HG02759 (cell line): ENCODE results near the gene SIRT3.
A peak's percentile ranks its signal among the peaks of the same experiment; 100 is the strongest.

Experiments
- ATAC-seq: cut with Tn5 transposase; IDR thresholded peaks from one replicate; pipeline ENCODE4 v1.9.1; 2021; ENCODE audit warnings: mild to moderate bottlenecking, moderate library complexity; ENCODE audit not compliant: unreplicated experiment

SIRT3 gene

DNA sequence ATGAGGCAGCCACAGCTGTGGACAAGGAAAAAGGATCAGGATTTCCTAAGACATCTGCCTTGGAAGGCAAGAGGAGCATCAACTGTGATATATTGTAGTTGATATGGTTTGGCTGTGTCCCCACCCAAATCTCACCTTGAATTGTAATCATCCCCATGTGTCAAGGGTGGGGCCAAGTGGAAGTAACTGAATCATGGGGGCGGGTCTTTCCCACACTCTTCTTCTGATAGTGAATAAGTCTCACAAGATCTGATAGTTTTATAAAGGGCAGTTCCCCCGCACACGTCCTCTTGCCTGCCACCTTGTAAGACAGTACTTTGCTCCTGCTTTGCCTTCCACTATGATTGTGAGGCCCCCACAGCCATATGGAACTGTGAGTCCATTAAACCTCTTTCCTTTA is 18.4 kb downstream of the SIRT3 start:
- no peak for ATAC-seq

DNA sequence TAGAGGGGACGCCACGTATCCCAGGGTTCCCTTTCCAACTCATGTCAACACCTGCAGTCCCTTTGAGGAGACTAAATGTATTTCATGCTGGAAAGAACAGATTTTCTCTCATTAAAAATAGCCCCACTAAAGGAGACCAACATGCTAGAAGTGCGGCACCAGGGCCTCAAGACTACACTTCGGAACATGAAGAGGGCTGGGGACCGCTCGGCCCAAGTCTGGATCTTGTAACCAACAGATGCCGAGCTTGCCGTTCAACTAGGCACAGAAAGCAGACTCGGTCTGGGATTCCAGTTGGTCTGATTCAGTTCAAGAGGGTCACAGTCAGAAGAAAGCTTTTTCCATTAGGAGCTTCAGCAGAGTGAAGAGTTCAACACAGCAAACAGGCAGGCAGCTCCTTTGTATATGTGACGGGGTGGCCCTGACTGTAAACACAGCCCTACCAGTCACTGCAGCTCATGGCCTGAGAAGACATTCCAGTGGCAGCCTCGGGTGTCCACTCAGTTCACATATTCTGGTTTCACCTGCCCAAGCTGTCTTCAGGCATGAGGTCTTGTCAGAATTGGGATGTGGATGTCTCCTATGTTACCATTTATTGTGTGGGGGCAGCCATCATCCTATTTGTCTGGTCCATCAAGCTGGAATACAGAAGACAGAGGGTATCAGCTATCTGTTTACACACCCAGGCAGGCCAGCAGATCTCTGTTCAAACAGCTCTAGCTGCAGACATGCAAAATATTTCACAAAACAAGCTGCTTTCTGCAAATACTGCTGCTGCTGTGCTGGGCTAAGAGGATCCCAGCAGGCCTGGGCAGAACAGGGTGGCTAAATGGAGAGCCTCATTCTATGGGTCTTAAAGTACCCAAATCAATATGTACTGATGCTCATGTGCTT is 19.8 kb downstream of the SIRT3 start:
- ATAC-seq, result no peak

DNA sequence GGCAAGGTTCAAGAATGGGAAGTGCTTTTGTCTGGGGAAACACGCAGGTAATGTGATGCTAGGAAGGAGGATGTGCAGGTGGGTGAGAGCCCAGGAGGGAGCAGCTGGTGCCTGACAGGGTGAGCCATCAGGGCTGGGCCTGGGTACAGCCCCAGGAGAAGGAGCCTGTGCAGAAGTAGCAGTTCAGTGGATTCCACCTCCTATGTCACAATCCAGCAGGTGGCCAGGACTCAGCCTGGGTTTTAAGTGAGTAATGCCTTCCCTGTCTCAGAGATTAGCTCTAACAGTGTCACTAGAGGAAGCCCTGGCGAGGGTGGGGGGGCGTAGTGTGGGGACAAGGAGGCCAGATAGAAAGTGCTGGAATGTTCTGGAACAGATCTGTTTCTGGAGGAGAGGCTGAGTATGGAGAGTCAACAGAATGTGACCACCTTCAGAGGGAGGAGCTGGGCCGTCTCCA is 20.5 kb downstream of the SIRT3 start:
- no peak for ATAC-seq

- no peak for ATAC-seq
These were observed 22.1 kb downstream of the SIRT3 start for GRCh38 chr11:214083-214482.

DNA sequence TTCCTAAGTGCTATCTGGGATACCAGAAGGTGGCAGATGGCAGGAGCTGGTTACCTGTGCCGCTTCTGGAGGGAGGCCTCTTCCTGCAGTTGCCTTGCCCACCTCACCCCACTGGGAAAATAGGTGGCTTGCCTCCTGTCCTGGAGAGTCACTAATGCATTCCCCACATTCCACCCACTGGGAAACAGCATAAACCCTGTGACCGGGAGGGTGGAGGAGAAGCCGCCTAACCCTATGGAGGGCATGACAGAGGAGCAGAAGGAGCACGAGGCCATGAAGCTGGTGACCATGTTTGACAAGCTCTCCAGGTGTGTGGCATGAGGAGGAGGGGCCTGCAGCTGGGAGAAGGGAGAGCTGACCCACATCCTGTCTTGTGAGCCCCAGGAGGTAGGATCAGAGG is 23.0 kb downstream of the SIRT3 start:
- no peak for ATAC-seq

DNA sequence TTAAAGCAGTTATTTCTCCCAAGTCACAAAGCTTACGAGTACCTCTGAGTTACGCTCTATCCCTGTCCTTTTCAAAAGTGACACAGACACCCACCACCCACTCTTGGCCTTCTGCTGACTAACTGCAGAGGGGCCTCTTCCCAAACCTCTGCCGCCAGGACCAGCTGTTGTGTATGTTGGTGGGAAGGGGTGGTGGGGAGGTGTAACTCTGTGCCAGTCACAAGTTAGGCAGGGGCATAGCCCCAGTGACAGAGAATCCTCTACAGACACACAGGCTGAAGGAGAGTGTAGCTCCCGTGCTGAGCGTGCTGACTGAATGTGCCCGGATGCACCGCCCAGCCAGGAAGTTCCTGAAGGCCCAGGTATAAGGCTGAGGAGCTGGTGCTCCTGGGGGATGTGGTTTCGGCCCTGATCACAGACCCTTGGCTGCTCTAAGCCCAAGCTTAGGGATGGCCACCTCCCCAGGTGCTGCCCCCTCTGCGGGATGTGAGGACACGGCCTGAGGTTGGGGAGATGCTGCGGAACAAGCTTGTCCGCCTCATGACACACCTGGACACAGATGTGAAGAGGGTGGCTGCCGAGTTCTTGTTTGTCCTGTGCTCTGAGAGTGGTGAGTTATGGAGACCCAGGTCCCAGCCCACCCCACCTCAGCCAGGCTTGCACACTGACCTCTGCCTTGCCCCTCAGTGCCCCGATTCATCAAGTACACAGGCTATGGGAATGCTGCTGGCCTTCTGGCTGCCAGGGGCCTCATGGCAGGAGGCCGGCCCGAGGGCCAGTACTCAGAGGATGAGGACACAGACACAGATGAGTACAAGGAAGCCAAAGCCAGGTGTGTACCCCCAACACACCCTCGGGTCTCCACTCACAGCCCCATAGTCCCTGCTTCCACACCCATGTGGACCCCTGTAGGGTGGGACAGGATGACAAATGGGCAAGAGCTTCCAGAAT is 23.7 kb downstream of the SIRT3 start:
- no peak for ATAC-seq

GRCh38 chr11:211741-212140 is 24.4 kb downstream of the SIRT3 start:
- ATAC-seq, result no peak

GRCh38 chr11:211295-211694 is 24.8 kb downstream of the SIRT3 start:
- no peak for ATAC-seq

DNA sequence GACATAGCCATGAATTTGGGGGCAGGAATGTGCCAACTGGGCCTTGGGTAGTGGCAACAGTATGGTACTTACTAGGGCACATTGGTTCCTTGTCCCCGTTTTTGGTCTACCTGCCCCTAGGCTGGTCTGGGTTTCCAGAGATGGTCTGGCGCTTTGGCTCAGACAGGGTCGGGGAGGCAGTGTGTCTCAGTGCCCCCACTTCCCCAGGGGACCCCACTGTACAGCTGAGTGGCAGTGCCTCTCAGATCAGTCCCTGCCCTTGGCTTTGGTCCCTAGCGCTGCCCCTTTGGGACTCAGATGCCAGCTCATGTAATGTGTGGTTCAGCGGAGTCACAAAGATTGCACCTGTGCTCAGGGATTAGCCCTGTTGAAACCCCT is 25.4 kb downstream of the SIRT3 start:
- no peak for ATAC-seq

DNA sequence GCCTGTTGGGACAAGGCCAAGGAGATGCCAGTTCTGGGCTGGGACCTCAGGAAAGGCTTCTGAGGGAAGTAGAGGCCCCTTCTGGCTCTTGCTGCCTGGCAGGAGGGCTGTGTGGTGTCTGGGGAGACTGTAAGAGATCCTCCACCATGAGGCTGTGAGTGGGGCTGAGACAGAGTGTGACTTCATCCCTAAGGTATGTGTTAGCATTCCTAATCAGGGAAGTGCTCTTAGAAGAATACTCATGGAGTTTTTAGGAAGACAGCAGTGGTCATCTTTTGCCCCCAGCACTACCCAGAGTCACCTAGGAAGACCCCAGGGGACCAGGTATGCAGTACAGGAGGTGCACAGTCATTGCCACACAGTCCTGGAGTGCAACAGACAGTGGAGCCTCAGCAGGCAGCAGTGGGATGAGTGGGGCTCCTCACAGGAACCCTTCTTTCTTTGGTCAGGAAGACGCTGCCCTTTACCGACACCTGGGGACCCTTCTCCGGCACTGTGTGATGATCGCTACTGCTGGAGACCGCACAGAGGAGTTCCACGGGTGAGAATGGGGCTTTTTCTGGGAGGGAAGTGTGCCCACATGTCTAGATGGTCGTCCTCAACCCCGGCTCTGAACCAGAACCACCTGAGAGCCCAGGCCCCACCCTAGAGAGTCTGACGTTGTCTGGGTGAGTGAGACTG is 25.9 kb downstream of the SIRT3 start:
- ATAC-seq, result no peak

GRCh38 chr11:209275-210121 is 26.6 kb downstream of the SIRT3 start:
- no peak for ATAC-seq

- peak; percentile 1 for ATAC-seq
These were observed 27.3 kb downstream of the SIRT3 start for GRCh38 chr11:208917-209260.

DNA sequence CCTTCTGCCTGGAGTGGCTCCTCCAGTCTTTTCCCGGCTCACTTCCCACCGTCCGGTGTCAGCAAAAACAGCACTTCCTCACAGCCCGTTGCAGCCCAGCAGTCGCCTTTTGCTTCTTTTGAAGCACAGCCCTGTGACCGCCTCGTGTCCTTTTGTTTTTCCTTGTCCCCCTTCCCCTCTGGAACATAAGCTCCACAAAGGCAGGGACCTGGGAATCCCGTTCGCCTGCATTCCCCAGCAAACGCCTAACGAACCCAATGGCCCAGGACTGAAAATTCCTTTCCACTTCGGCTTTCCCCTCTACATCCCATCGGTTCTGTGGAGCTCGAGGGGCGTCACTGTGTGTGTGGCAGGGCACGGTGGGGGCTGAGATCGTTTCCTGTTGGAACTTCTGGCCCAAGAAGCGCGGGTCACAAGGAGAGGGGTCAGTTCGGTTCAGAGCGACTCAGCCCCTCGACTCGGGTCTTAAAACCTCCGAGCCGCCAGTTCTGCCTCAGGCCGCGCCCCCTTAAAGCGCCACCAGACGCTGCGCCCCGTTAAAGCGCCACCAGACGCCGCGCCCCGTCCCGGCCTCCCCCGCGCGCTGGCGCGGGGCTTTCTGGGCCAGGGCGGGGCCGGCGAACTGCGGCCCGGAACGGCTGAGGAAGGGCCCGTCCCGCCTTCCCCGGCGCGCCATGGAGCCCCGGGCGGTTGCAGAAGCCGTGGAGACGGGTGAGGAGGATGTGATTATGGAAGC is 27.8 kb downstream of the SIRT3 start:
- ATAC-seq, result peak; percentile 50

- no peak for ATAC-seq
These were observed 28.3 kb downstream of the SIRT3 start for GRCh38 chr11:207863-208180.

DNA sequence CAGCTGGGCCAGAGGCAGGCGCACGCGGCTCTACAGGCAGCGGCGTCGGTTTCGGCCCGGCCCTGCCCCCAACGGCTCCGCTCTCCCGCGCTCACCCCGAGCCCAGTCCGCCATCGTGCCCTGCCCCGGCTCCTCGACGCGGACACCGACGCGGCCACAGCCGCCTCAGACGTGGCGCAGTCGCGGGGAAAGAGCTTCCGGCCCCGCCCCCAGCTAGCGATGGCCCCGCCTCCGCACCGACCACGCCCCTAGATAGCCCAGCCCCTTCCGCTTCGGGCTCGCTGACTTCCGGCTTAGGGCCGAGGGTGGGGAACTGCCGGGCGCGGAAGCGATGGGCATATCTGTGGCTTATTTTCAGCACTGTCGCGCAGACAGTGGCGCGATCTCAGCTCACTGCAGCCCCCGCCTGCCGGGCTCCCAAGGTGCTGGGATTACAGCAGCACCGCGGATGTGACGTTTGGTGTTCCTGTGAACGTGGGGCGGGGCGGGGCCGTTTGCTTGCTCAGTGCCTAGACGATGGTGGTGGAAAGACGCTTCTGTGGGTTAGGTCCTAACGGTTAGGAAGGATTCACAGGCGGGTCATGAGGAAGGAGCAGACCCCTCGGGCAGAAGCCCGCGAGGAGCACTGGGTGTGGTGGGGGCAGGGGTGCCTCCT is 28.8 kb downstream of the SIRT3 start, which contains the start of the genes BET1L and RIC8A:
BET1L (minus strand) TSS at position 192 of the 655 bp plus-strand sequence; CDS start at position 114, 78 bp downstream.
RIC8A (plus strand) TSS at position 501 of the 655 bp plus-strand sequence. CDS start 1,147 bp downstream, outside the sequence.
- peak; percentile 80 for ATAC-seq

DNA sequence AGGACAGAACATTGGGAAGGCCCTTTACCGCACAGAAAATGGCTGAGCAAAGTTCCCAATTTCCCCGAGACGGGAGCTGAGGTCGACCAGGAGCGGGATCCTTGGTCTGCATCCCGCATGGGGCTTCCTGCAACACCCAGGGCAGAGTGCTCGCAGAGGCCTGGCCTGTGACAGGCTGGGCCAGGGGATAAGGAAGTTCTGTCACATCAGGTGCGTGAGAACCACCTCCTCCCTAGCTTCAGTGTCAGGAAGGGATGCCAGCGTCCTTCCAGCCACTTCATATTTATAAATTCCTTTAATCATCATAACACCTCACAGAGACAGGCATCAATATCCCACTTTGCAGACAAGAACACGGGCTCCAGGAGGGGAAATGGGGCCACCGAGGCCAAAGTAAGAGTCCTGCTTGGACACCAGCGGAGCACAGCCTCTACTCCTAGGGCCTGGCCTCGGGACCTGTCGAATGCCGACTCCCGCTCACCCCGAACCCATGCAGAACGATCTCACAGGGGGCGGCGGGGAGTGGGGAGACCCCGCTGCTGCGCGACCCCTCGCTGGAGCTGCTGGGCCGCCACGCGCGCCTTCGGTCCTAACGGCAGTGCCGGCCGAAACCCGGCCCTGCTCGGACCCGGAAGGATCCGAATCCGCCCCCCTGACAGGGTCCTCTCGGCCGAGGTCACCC is 29.5 kb downstream of the SIRT3 start:
- no peak for ATAC-seq

GRCh38 chr11:206002-206384 is 30.1 kb downstream of the SIRT3 start:
- ATAC-seq, result no peak

GRCh38 chr11:205221-206001 is 30.7 kb downstream of the SIRT3 start:
- no peak for ATAC-seq
